GM12801 (cell line): ENCODE measurements around the gene LRRD1.

Source experiments
- CTCF ChIP-seq: IDR thresholded peaks from one replicate; pipeline ENCODE4 v1.5.1; 2011; ENCODE audit warnings: control low read depth; ENCODE audit not compliant: insufficient read length; ENCODE audit errors: extremely low read depth

Gene LRRD1

GRCh38 chr7:92133133-92133736 lies 45.7 kb downstream of the LRRD1 start:
- TF ChIP-seq CTCF = no peak

GRCh38 chr7:92131764-92132330 lies 47.1 kb downstream of the LRRD1 start:
- TF ChIP-seq CTCF = no peak

GRCh38 chr7:92131093-92131492 lies 47.8 kb downstream of the LRRD1 start:
- TF ChIP-seq CTCF = no peak

GRCh38 chr7:92121681-92122080 lies 57.3 kb downstream of the LRRD1 start:
- no peak for TF ChIP-seq CTCF

GRCh38 chr7:92119213-92119759 lies 59.7 kb downstream of the LRRD1 start:
- no peak for TF ChIP-seq CTCF

- TF ChIP-seq CTCF = no peak
Observed at GRCh38 chr7:92116949-92117348, 62.0 kb downstream of the LRRD1 start.

- no peak for TF ChIP-seq CTCF
Observed at GRCh38 chr7:92115821-92116220, 63.1 kb downstream of the LRRD1 start.
